Stimulated activated naive CD4-positive, alpha-beta T cell treated with Interleukin-2 at 50 U/mL for 16 hours (primary cell): ENCODE data around the gene MRPL23.

ENCODE experiments used
- DNase-seq: peaks from one replicate; lab custom pipeline; 2025; lab: John Stamatoyannopoulos, UW

MRPL23 gene

GRCh38 chr11:1946812-1947484 is at the start of gene MRPL23:
Gene MRPL23, plus strand, starts transcription at chr11:1947332. Its CDS starts 31 bp downstream, at chr11:1947363.
- DNase-seq, result no peak

GRCh38 chr11:1899090-1899489 is 48.0 kb upstream of the MRPL23 start:
- no peak for DNase-seq

GRCh38 chr11:1899686-1900085 is 47.4 kb upstream of the MRPL23 start:
- DNase-seq, result no peak

- DNase-seq, result no peak
These were observed 41.0 kb upstream of the MRPL23 start for GRCh38 chr11:1906181-1906580.

- no peak for DNase-seq
These were observed 40.3 kb upstream of the MRPL23 start for GRCh38 chr11:1906611-1907423.

DNA sequence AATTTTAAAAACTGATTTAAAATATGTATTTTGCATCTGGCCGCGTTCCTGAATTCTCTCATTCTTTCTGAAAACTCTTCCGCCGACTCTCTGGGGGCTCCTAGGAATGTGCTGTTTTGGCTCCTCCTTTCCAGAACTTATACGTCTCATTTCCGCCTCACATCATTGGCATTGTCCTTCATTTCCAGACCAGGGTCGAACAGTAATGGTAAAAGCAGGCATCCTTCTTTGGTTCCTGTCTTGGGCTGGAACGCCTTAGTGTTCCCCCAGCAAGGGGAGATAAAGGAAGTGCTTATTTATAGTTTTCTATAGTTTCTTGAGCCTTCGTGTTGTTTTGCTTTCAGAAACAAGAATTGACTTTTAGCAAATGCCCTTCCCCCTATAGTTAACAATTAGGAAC is 38.5 kb upstream of the MRPL23 start:
- no peak for DNase-seq

GRCh38 chr11:1909524-1909923 is 37.6 kb upstream of the MRPL23 start:
- no peak for DNase-seq

DNA sequence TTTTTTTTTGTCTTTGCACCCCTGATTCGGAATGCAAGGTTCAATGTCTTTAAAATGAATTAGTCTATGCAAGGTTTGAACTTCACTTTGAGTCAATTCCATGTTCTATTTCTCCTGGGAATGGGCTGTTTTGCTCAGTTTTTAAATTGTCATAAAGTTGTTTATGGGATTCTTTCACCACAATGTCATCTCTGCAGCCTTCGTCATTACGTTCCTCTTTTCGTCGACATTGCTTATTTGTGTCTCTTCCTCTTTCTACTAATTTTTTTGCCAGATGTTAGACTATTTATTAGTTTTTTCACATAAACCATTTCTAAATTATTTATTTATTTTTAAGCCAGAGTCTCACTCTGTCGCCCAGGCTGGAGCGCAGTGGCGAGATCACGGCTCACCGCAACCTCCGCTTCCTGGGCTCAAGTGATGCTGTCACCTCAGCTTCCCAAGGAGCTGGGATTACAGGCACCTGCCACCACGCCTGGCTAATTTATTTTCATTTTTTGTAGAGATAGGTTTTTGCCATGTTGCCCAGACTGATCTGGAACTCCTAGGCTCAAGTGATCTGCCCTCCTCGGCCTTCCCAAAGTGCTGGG is 34.7 kb upstream of the MRPL23 start:
- no peak for DNase-seq

GRCh38 chr11:1913271-1914060 is 33.7 kb upstream of the MRPL23 start:
- DNase-seq, result no peak

- no peak for DNase-seq
These were observed 31.4 kb upstream of the MRPL23 start for GRCh38 chr11:1915795-1916131.

- no peak for DNase-seq
These were observed 30.8 kb upstream of the MRPL23 start for GRCh38 chr11:1916132-1916985.

GRCh38 chr11:1916986-1917522 is 30.1 kb upstream of the MRPL23 start:
- DNase-seq, result no peak

DNA sequence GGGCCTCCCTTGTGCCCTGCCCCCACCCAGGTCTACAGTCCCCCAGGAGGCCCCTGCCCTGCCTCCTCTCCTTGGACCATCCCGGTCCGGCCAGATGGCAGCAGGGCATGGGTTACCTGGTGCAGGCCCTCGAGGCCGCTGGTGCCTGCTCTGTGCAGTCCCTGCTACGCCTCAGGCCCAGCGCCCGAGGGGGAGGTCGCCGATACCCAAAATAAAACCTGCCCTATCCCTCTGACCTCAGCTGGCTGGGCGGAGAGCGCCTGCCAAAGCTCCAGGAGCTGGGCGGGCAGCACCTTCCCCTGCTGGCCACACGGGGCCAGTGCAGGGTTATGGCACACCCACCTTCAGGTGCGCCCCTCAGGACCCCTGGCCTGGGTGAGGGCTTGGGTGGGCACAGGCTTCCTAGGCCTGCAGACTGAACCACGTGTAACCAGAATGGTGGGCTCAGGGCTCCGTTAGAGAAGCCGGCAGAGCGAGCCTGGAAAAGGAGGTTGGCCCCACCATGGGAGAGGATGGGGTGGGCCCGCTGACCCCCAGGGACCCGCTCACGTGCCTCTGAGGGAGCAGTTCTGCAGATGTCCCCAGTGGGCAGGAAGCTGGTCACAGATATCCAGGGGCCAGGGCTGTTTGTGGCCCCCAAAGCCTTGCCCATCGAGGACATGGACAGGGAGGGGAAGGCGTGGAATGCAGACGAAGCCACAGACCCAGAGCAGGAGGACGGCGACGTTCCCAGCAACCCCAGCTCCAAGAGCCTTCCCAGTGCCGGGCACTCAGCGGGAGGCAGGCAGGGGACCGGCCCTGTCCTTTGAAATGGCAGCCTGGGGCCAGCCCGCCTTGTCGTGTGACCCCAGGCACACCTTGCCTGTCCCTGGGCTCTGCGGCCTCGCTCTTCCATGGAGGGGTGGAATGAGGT is 29.4 kb upstream of the MRPL23 start:
- no peak for DNase-seq

DNA sequence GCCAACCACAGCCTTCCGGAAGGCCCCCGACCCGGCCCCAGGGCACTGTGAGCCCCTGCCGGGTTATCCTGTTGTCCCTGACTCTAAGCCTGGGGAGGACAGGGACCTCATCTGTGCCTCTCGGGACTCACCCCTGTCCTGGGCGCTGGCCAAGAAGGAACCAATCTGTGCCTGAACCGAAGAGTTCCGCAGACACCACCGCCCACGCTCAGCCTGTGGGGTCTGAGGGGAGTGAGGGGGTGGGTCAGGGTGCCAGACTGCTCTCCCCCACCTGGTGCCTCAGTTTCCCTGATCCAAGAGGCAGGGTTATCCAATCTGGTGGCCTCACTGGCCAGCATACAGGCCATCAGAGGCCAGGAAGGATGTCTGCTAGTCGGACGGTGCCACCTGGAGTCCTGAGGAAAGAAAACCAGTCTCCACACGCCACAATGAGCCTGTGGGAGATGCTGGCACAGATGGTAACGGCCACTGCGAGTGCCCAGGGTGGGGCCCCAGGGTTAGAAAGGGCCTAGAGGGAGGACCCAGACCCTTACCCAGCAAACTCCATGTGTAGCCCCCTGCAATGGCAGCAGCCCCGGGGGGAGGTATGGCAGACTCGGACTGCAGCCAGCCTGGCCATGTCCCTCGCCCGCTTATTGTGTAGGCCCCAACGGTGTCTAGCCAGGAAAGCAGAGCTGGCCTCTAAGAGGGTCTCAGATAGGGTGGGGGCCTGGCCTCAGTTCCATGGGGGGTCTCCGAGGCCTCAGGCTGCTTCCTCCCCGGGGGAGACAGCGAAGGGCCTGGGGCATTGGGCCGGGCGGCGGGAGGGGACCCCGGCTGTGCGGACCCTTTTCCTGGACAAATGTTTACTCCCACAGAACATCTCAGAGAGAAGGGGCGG is 28.5 kb upstream of the MRPL23 start:
- no peak for DNase-seq

- DNase-seq, result no peak
These were observed 27.6 kb upstream of the MRPL23 start, which contains the start of gene TNNT3 for GRCh38 chr11:1919391-1920127. Gene TNNT3, plus strand, starts transcription at chr11:1919703. Its CDS starts 3,172 bp downstream, at chr11:1922875.

- DNase-seq, result no peak
These were observed 26.8 kb upstream of the MRPL23 start for GRCh38 chr11:1920128-1920908.

GRCh38 chr11:1920909-1921573 is 26.1 kb upstream of the MRPL23 start:
- DNase-seq, result no peak
